NCI-H524 (cell line): ENCODE results near the gene CAMTA1.

Experiments used
- DNase-seq, 2 experiments: peaks; one replicate each; lab custom pipeline; 2025; lab: John Stamatoyannopoulos, UW

The CAMTA1 gene

GRCh38 chr1:6873298-6874015 is 88.2 kb downstream of the CAMTA1 start:
- DNase-seq, result no peak

- no peak for DNase-seq
Observed at GRCh38 chr1:6874298-6874697, 89.0 kb downstream of the CAMTA1 start.

GRCh38 chr1:6880951-6881690 is 95.9 kb downstream of the CAMTA1 start:
- DNase-seq, result no peak

GRCh38 chr1:6882414-6882813 is 97.2 kb downstream of the CAMTA1 start:
- no peak for DNase-seq

GRCh38 chr1:6884652-6885153 is 99.4 kb downstream of the CAMTA1 start:
- DNase-seq, result no peak

- DNase-seq, result no peak
Observed at GRCh38 chr1:6885426-6885825, 100.2 kb downstream of the CAMTA1 start.

- DNase-seq, result no peak
Observed at GRCh38 chr1:6886523-6886922, 101.3 kb downstream of the CAMTA1 start.

- DNase-seq, result no peak
Observed at GRCh38 chr1:6888268-6888667, 103.0 kb downstream of the CAMTA1 start.

- no peak for DNase-seq
Observed at GRCh38 chr1:6888870-6889269, 103.6 kb downstream of the CAMTA1 start.

GRCh38 chr1:6889875-6890480 is 104.7 kb downstream of the CAMTA1 start:
- peak; percentile 10 to 40 for DNase-seq

- DNase-seq, result no peak
Observed at GRCh38 chr1:6890686-6891085, 105.4 kb downstream of the CAMTA1 start.

GRCh38 chr1:6891781-6892579 is 106.7 kb downstream of the CAMTA1 start:
- DNase-seq, result no peak

- DNase-seq, result no peak
Observed at GRCh38 chr1:6893388-6893787, 108.1 kb downstream of the CAMTA1 start.

- DNase-seq, result no peak
Observed at GRCh38 chr1:6897138-6897537, 111.9 kb downstream of the CAMTA1 start.

GRCh38 chr1:6898974-6899539 is 113.8 kb downstream of the CAMTA1 start:
- no peak for DNase-seq

GRCh38 chr1:6899621-6900020 is 114.4 kb downstream of the CAMTA1 start:
- no peak for DNase-seq

GRCh38 chr1:6902153-6902552 is 116.9 kb downstream of the CAMTA1 start:
- DNase-seq, result no peak

GRCh38 chr1:6904476-6905170 is 119.4 kb downstream of the CAMTA1 start:
- no peak for DNase-seq

- no peak for DNase-seq
Observed at GRCh38 chr1:6905331-6905730, 120.1 kb downstream of the CAMTA1 start.

GRCh38 chr1:6905790-6906189 is 120.5 kb downstream of the CAMTA1 start:
- no peak for DNase-seq

GRCh38 chr1:6906783-6907182 is 121.5 kb downstream of the CAMTA1 start:
- no peak for DNase-seq
